Stimulated activated CD8-positive, alpha-beta memory T cell treated with anti-CD3 and anti-CD28 coated beads, Interleukin-15, amount 100 ng/mL, for 1 hour (primary cell): ENCODE data around the gene CCDC86.

ENCODE experiments used
- DNase-seq: peaks from one replicate; pipeline ENCODE4 v3.0.0-alpha.2; 2020; ENCODE audit warnings: low read depth

Gene CCDC86

DNA sequence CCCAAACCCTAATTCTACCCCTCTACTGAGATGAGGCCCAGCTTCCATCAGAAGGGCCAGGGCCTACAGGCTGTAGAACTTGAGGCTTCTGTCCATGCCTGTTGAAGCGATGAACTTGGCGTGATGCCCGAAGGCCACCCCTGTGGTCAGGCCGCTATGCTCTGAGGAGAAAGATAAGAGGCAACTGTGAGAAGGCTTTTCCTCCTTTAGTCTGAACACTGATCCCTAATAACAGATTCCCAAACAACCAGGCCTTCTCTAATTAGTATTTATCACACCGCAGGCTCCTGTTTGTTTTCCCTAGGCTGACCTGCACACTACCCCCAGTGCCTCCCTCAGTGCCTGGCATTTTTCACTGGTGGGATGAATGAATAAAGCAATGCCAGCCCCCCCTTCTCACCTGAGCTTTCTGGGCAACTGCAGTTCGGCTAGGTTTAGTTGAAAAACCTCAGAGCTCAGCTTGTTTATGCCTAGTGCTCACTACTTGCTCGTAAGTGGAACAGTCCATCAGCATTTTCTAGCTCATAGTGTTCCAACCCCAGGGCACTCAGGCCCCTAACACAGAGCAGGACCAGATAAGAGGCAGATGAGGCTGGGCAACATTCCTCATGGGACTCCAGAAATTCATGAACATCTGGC is 49.3 kb downstream of the CCDC86 start:
- no peak for DNase-seq

DNA sequence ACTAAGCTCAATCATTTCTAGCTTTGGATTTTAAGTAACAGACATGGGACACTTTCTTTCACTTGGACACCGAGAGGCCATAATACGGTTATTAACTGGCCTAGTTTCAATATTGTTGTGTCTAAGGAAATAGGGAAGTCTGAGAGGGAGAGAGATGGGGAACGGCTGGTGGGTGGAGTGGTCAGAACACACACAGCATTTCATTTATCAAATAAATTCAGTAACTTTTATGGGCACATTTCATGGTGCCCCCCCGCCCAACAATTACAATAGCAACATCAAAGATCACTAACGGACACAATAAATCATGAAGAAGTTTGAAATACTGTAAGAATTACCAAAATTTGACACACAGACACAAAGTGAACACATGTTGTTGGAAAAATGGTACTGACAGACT is 53.8 kb downstream of the CCDC86 start:
- no peak for DNase-seq

DNA sequence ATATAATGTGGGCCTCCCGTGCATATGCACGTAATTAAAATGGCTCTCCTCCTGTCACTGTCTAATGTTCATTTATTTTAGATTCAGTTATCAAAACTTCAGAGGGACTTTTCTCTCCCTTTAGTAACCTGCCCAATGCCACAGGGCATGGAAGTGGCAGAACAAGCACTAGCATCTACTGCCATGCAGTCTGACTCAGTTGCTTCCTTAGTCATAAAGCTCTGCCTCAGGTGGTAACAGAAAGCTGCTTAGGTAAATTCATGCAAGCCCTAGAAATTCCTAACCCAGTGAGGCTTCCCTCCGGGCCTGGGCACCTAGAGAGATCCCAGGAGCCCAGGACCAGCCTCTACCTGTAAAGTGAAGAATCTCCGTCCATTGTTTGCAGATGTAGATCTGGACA is 55.6 kb downstream of the CCDC86 start:
- DNase-seq, result no peak

DNA sequence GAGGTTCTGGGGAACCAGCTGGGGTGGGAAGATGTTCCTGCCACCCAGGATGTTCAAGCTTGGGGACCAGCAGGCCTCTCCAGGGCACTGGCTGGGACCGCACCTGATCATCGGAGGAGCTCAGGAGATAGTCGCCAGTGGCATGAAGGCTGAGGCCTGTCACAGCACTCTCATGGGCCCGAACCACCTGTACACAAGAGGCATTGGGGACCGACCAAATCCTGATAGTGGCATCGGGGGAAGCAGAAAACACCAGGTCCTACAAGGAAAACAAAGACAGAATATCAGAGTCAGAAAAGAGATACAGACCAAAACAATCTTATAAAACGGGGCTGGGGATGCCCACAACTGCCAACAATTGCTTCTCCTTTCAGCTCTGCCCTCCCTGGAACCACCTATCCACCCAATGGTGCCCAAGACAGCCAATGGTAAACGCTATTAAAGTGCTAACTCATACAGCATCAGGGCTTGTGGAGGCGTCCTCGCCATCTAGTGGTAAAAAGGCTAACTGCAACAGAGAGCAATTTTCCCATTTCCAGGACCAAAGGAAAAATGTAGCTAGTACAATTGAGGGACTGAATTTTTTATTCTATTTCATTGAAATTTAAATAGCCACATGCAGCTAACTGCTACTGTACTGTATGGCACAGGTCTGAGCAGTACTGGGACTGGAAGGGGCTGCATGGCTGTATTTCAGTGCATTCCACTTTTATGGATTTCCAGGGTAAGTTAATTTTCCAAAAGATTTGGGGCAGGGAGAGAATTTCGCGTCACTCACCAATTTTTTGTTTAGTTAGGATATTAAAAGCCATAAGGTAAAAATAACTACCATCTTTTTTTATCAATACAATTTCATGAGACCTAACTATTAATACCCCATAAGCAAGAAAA is 57.4 kb downstream of the CCDC86 start:
- no peak for DNase-seq

DNA sequence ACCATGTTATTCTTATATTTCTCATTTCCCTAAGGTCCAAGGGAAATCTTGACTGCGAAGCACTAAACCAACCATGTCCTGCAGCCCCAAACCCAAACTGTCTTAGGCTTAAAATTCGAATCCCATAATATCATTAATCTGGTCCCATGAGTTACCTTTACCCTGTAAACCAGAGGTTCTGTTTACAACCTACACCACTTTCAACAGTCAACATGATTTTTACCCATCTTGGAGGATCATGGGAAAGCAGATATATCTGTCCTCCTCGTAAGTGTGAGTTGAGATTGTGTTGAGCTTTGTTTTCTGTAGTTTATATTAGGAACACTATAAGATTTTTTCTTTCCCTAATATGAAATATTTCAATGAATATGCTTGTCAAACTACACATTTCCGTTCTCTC is 58.1 kb downstream of the CCDC86 start:
- DNase-seq, result no peak
